Subcutaneous adipose tissue (tissue), 4 donors: ENCODE data around the gene GPR176. TPM values are rescaled to one million over a fixed set of nuclear protein-coding genes. Genes with fewer than 3 reads are reported as not detected.

Experiments used
- CTCF ChIP-seq: fragments of 450-650 bp; IDR thresholded peaks from one replicate; pipeline ENCODE4 v1.5.1; 2016; ENCODE audit warnings: low read depth, mild to moderate bottlenecking, control low read depth, antibody characterized with exemption, moderate library complexity
- total RNA-seq, 4 donors: library from RNA; depleted of rRNA; stranded (reverse); fragments of >200 nt; gene quantifications; one replicate each; pipeline ENCODE4 v1.1.0, GENCODE V29; 2016

GPR176 gene
- total RNA-seq, 4 donors from 2014 or later, result 3.8 to 13.0 (median 9.5) TPM

GRCh38 chr15:39785139-39785538, 134.9 kb downstream of the GPR176 start:
- TF ChIP-seq CTCF, result no peak

- no peak for TF ChIP-seq CTCF
Measured at GRCh38 chr15:39784638-39785037, 135.4 kb downstream of the GPR176 start.

- TF ChIP-seq CTCF, result no peak
Measured at GRCh38 chr15:39784125-39784524, 135.9 kb downstream of the GPR176 start.

GRCh38 chr15:39783244-39783820, 136.7 kb downstream of the GPR176 start:
- no peak for TF ChIP-seq CTCF

- TF ChIP-seq CTCF, result no peak
Measured at GRCh38 chr15:39782441-39783138, 137.5 kb downstream of the GPR176 start, which contains the start of gene FSIP1. FSIP1 (minus strand) TSS chr15:39782841; CDS start chr15:39776524, 6,317 bp downstream.

- no peak for TF ChIP-seq CTCF
Measured at GRCh38 chr15:39781967-39782302, 138.1 kb downstream of the GPR176 start.

- no peak for TF ChIP-seq CTCF
Measured at GRCh38 chr15:39781147-39781966, 138.7 kb downstream of the GPR176 start.
